Measurements from ENCODE around the gene PEX7. TPM values are rescaled to one million over a fixed set of nuclear protein-coding genes. Genes with fewer than 3 reads are reported as not detected.
"Not testable (repeated sequence)": the region's sequence is repeated elsewhere in the genome, so short reads cannot be mapped to it uniquely, and the experiment has no call there.

PEX7 gene
- total RNA-seq, 1 experiment from 2014 or later, result 8.1 TPM

- TF ChIP-seq POLR2AphosphoS5 (IDR thresholded peaks at IDR 0.05; ENCODE audit: low read depth, low read length) (no peak), EGR1 (IDR thresholded peaks at IDR 0.05; ENCODE audit: low read depth) (no peak), JUND (IDR thresholded peaks at IDR 0.05) (no peak), TCF7L2 (IDR thresholded peaks at IDR 0.05; ENCODE audit: borderline replicate concordance, extremely low read depth, insufficient read depth, insufficient read length) (no peak), CBX3 (IDR thresholded peaks at IDR 0.05; ENCODE audit: low read depth) (no peak)
- TF ChIP-seq, protein P1, sequence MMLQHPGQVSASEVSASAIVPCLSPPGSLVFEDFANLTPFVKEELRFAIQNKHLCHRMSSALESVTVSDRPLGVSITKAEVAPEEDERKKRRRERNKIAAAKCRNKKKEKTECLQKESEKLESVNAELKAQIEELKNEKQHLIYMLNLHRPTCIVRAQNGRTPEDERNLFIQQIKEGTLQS (IDR thresholded peaks at IDR 0.05), result no peak
- TF ChIP-seq, protein P2, sequence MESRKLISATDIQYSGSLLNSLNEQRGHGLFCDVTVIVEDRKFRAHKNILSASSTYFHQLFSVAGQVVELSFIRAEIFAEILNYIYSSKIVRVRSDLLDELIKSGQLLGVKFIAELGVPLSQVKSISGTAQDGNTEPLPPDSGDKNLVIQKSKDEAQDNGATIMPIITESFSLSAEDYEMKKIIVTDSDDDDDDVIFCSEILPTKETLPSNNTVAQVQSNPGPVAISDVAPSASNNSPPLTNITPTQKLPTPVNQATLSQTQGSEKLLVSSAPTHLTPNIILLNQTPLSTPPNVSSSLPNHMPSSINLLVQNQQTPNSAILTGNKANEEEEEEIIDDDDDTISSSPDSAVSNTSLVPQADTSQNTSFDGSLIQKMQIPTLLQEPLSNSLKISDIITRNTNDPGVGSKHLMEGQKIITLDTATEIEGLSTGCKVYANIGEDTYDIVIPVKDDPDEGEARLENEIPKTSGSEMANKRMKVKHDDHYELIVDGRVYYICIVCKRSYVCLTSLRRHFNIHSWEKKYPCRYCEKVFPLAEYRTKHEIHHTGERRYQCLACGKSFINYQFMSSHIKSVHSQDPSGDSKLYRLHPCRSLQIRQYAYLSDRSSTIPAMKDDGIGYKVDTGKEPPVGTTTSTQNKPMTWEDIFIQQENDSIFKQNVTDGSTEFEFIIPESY (IDR thresholded peaks at IDR 0.05; ENCODE audit: extremely low read depth, insufficient replicate concordance, low read length), result no peak
These were observed 34.7 kb upstream of the PEX7 start (continued) for GRCh38 chr6:136787726-136788068.

GRCh38 chr6:136788069-136788902, 34.1 kb upstream of the PEX7 start:
- H3K4me1 ChIP-seq (ENCODE audit: control insufficient read depth in 1 of 2, insufficient read depth in 2 of 2, low read length in 2 of 2), result peaks cover 20 to 43% of the 10 kb centered on the region in 2 experiments
- H3K4me3 ChIP-seq (replicated peaks in 1 of 2; ENCODE audit: low read depth in 1 of 2, low read length in 2 of 2), result no peak overlapping the region
- no peaks in the 10 kb centered on the region for H3K9me2 ChIP-seq (ENCODE audit: insufficient read depth)
- no peaks in the 10 kb centered on the region for H3K9me3 ChIP-seq (ENCODE audit: control insufficient read depth in 1 of 2, insufficient read depth in 1 of 2, low read depth in 1 of 2, low read length in 2 of 2)
- ATAC-seq (no peak), DNase-seq (ENCODE audit: low read depth, low spot score) (no peak)
- CTCF ChIA-PET, result interaction anchor here (1.8 to 4.9 kb wide), 2 partner anchors 144 kb away, joined by 6 to 158 read pairs; no protein-coding TSS in a partner anchor
- no peak overlapping the region for H2AFZ ChIP-seq (ENCODE audit: low read depth, low read length, poor library complexity, severe bottlenecking)
- H3K27me3 ChIP-seq (ENCODE audit: insufficient read depth, low read length), result no peaks in the 10 kb centered on the region
- TSS peak; percentile 5 for BruUV-seq (replicated peaks)
- RAD21 ChIA-PET (ENCODE audit: low non-redundant PET in 1 of 2, low total read pairs in 2 of 2, uncharacterized antibody in 2 of 2, unreplicated experiment in 2 of 2), result no interaction called here
- H3K4me2 ChIP-seq (ENCODE audit: low read length), result peak overlapping the region; percentile 39
- no peak overlapping the region for H3K27ac ChIP-seq (ENCODE audit: low read depth, low read length)
- intact Hi-C loops (cut with micrococcal nuclease), result no loop called here
- H4K20me1 ChIP-seq (ENCODE audit: insufficient read depth), result no peaks in the 10 kb centered on the region
- no peaks in the 10 kb centered on the region for H3K36me3 ChIP-seq (ENCODE audit: control insufficient read depth in 1 of 2, insufficient read depth in 2 of 2, low read length in 2 of 2)
- TF ChIP-seq CBX3 (IDR thresholded peaks at IDR 0.05; ENCODE audit: low read depth), result no peak
- TF ChIP-seq SP1 (IDR thresholded peaks at IDR 0.05; ENCODE audit: low read depth), result peak; percentile 27; the same call in 1 of the 2 replicates
- peak; percentile 71 for TF ChIP-seq CEBPB (IDR thresholded peaks at IDR 0.05; ENCODE audit: low read depth)
- no peak for TF ChIP-seq TCF7L2 (IDR thresholded peaks at IDR 0.05; ENCODE audit: borderline replicate concordance, extremely low read depth, insufficient read depth, insufficient read length)
- H3K79me2 ChIP-seq (ENCODE audit: insufficient read depth, low read length), result peaks cover 35% of the 10 kb centered on the region
- H3K9ac ChIP-seq (ENCODE audit: low read length), result no peak overlapping the region
- POLR2A ChIA-PET, result interaction anchor here (0.9 kb wide), 1 partner anchor 26 kb away, joined by 4 read pairs; no protein-coding TSS in a partner anchor

- intact Hi-C loops (cut with micrococcal nuclease); H3K27me3 ChIP-seq (ENCODE audit: insufficient read depth, low read length): not testable (repeated sequence)
- POLR2A ChIA-PET, result interaction anchor here (0.9 kb wide), 1 partner anchor 27 kb away, joined by 4 read pairs; no protein-coding TSS in a partner anchor
These were observed 33.0 kb upstream of the PEX7 start for GRCh38 chr6:136789440-136789839.

More at GRCh38 chr6:136789440-136789839, 33.0 kb upstream of the PEX7 start:
- H2AFZ ChIP-seq (ENCODE audit: low read depth, low read length, poor library complexity, severe bottlenecking); DNase-seq (ENCODE audit: low read depth, low spot score); H3K4me3 ChIP-seq (replicated peaks in 1 of 2; ENCODE audit: low read depth in 1 of 2, low read length in 2 of 2); BruUV-seq (replicated peaks); H3K9ac ChIP-seq (ENCODE audit: low read length); RAD21 ChIA-PET (ENCODE audit: low non-redundant PET in 1 of 2, low total read pairs in 2 of 2, uncharacterized antibody in 2 of 2, unreplicated experiment in 2 of 2); H3K27ac ChIP-seq (ENCODE audit: low read depth, low read length); H4K20me1 ChIP-seq (ENCODE audit: insufficient read depth); H3K4me2 ChIP-seq (ENCODE audit: low read length); H3K9me3 ChIP-seq (ENCODE audit: control insufficient read depth in 1 of 2, insufficient read depth in 1 of 2, low read depth in 1 of 2, low read length in 2 of 2); ATAC-seq; H3K9me2 ChIP-seq (ENCODE audit: insufficient read depth); H3K36me3 ChIP-seq (ENCODE audit: control insufficient read depth in 1 of 2, insufficient read depth in 2 of 2, low read length in 2 of 2): not testable (repeated sequence)
- Histone ChIP-seq H3K79me2 (ENCODE audit: insufficient read depth, low read length) (peaks cover 31% of the 10 kb centered on the region), H3K4me1 (ENCODE audit: control insufficient read depth in 1 of 2, insufficient read depth in 2 of 2, low read length in 2 of 2) (peaks cover 22 to 40% of the 10 kb centered on the region in 2 experiments)
- CTCF ChIA-PET, result interaction anchor here (0.6 to 4.9 kb wide), 2 partner anchors 145 to 192 kb away, joined by 3 to 158 read pairs; no protein-coding TSS in a partner anchor

Data from HCT116 (cell line).